ENCODE measurements around the gene PLXNA2.
A peak's percentile ranks its signal among the peaks of the same experiment; 100 is the strongest.

Gene PLXNA2

DNA sequence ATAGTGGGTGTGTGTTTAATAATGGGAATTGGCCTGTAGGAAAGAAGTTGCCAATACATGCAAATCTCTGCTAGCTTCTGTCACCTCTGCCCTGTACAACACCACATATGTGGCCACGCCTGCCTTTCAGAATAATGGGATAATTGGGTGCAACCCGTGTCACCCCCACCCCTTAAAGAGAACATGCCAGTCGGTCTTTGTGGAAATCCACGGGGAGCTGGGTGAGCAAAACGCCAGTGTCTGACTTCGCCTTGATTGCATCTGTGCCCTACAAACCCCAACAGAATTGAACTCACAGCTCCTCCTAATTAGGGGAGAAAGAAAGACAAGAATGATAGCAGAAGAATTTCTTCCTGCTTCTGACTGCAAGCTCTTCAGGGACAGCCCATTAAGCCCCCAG, 6.4 kb upstream of the PLXNA2 start:
- no peak overlapping the region for H2AFZ ChIP-seq (ENCODE audit: low read length)
- H3K79me1 ChIP-seq (ENCODE audit: low read depth, low read length), result peaks cover 2% of the 10 kb centered on the region
- WGBS, 2 donors (ENCODE audit: extremely low coverage in 2 of 2, insufficient read length in 2 of 2, insufficient replicate concordance in 1 of 2), result no CpG with 5 or more reads among the region's 6 CpGs
- H4K91ac ChIP-seq (ENCODE audit: low read depth, low read length, poor library complexity), result no peak overlapping the region
- no peak overlapping the region for H3K14ac ChIP-seq (ENCODE audit: low read length)
- peaks cover 0 to 46% (median 0%) of the 10 kb centered on the region in 3 experiments for H3K27me3 ChIP-seq (ENCODE audit: control insufficient read depth in 3 of 3, insufficient read depth in 3 of 3, low read depth in 1 of 3, low read length in 3 of 3)
- H3K9ac ChIP-seq (ENCODE audit: low read depth, low read length, poor library complexity), result no peak overlapping the region
- no peak for DNase-seq (ENCODE audit: low spot score)
- H3K18ac ChIP-seq (ENCODE audit: low read length), result no peak overlapping the region
- no peak overlapping the region for H2AK5ac ChIP-seq (ENCODE audit: low read depth, low read length)
- no peak overlapping the region for H3K4me3 ChIP-seq (ENCODE audit: low read length in 2 of 2)
- no peaks in the 10 kb centered on the region for H3K9me3 ChIP-seq (replicated peaks in 1 of 2; ENCODE audit: control insufficient read depth in 2 of 2, insufficient read depth in 1 of 2, low read depth in 1 of 2, low read length in 2 of 2)
- H2BK15ac ChIP-seq (ENCODE audit: low read length), result no peak overlapping the region
- no peak overlapping the region for H2BK120ac ChIP-seq (ENCODE audit: low read depth, low read length)
- H3K23ac ChIP-seq (ENCODE audit: low read depth, low read length, poor library complexity), result no peak overlapping the region
- no peak overlapping the region for H2BK5ac ChIP-seq (ENCODE audit: low read length)
- H3K27ac ChIP-seq (replicated peaks; ENCODE audit: low read length), result no peak overlapping the region
- peaks cover 10 to 19% of the 10 kb centered on the region in 2 donors for H3K4me1 ChIP-seq (ENCODE audit: control insufficient read depth in 2 of 2, insufficient read depth in 1 of 2, low read depth in 1 of 2, low read length in 2 of 2)
- H2BK12ac ChIP-seq (ENCODE audit: low read length), result no peak overlapping the region
- H4K8ac ChIP-seq (ENCODE audit: low read depth, low read length), result no peak overlapping the region
- no peak overlapping the region for H3K4me2 ChIP-seq (ENCODE audit: insufficient read depth, low read length, poor library complexity, severe bottlenecking)
- no peaks in the 10 kb centered on the region for H3K36me3 ChIP-seq (replicated peaks in 1 of 2; ENCODE audit: control insufficient read depth in 2 of 2, insufficient read depth in 2 of 2, low read length in 2 of 2)
- H3K4ac ChIP-seq (ENCODE audit: low read length), result no peak overlapping the region

- Histone ChIP-seq H2BK120ac (ENCODE audit: low read depth, low read length) (no peak overlapping the region), H3K18ac (ENCODE audit: low read length) (no peak overlapping the region), H4K8ac (ENCODE audit: low read depth, low read length) (no peak overlapping the region), H3K36me3 (replicated peaks in 1 of 2; ENCODE audit: control insufficient read depth in 2 of 2, insufficient read depth in 2 of 2, low read length in 2 of 2) (no peaks in the 10 kb centered on the region), H3K4me3 (ENCODE audit: low read length in 2 of 2) (no peak overlapping the region), H3K9me3 (replicated peaks in 1 of 2; ENCODE audit: control insufficient read depth in 2 of 2, insufficient read depth in 1 of 2, low read depth in 1 of 2, low read length in 2 of 2) (no peaks in the 10 kb centered on the region), H2BK12ac (ENCODE audit: low read length) (no peak overlapping the region), H3K79me1 (ENCODE audit: low read depth, low read length) (peaks cover 2% of the 10 kb centered on the region), H4K91ac (ENCODE audit: low read depth, low read length, poor library complexity) (no peak overlapping the region), H3K27ac (replicated peaks; ENCODE audit: low read length) (no peak overlapping the region), H3K27me3 (ENCODE audit: control insufficient read depth in 3 of 3, insufficient read depth in 3 of 3, low read depth in 1 of 3, low read length in 3 of 3) (peaks cover 0 to 45% (median 0%) of the 10 kb centered on the region in 3 experiments), H3K4me2 (ENCODE audit: insufficient read depth, low read length, poor library complexity, severe bottlenecking) (no peak overlapping the region), H2AK5ac (ENCODE audit: low read depth, low read length) (no peak overlapping the region), H3K9ac (ENCODE audit: low read depth, low read length, poor library complexity) (no peak overlapping the region), H2BK15ac (ENCODE audit: low read length) (no peak overlapping the region), H3K14ac (ENCODE audit: low read length) (no peak overlapping the region), H2AFZ (ENCODE audit: low read length) (no peak overlapping the region), H3K4me1 (ENCODE audit: control insufficient read depth in 2 of 2, insufficient read depth in 1 of 2, low read depth in 1 of 2, low read length in 2 of 2) (peaks cover 13 to 22% of the 10 kb centered on the region in 2 donors), H3K23ac (ENCODE audit: low read depth, low read length, poor library complexity) (no peak overlapping the region), H3K4ac (ENCODE audit: low read length) (no peak overlapping the region), H2BK5ac (ENCODE audit: low read length) (no peak overlapping the region)
- no peak for DNase-seq (ENCODE audit: low spot score)
- WGBS, 2 donors (ENCODE audit: extremely low coverage in 2 of 2, insufficient read length in 2 of 2, insufficient replicate concordance in 1 of 2), result no CpG with 5 or more reads among the region's 5 CpGs
Observed at GRCh38 chr1:208248991-208249696, 5.0 kb upstream of the PLXNA2 start.

DNA sequence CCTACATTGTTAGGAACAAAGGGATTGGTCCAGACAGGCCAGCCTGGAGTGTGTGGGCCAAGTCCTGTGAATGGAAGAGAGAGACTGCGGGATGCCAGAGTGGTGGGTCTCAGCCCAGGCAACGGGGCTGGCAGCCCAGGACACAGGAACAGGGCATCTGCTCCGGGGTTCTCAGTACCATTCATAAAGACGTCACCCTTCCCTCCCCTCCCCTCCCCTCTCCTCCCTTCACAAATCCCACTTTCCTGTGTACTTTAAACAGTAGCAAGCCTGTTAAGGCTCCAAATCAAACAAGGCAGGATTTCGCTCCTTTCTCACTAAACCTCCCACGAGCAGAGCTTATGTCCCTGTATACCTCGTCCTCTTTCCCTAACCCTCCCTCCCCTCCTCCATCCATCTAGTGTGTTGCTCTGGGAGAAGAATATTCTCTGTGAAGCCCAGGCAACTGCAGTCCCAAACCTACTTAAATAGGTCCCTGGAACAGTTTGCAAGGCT, 4.2 kb upstream of the PLXNA2 start:
- H4K91ac ChIP-seq (ENCODE audit: low read depth, low read length, poor library complexity), result no peak overlapping the region
- no peak for DNase-seq (ENCODE audit: low spot score)
- H3K4me3 ChIP-seq (ENCODE audit: low read length in 2 of 2), result no peak overlapping the region
- no CpG with 5 or more reads among the region's 7 CpGs for WGBS, 2 donors (ENCODE audit: extremely low coverage in 2 of 2, insufficient read length in 2 of 2, insufficient replicate concordance in 1 of 2)
- no peak overlapping the region for H2BK5ac ChIP-seq (ENCODE audit: low read length)
- H2AK5ac ChIP-seq (ENCODE audit: low read depth, low read length), result no peak overlapping the region
- no peak overlapping the region for H4K8ac ChIP-seq (ENCODE audit: low read depth, low read length)
- H2AFZ ChIP-seq (ENCODE audit: low read length), result no peak overlapping the region
- no peak overlapping the region for H3K9ac ChIP-seq (ENCODE audit: low read depth, low read length, poor library complexity)
- H2BK120ac ChIP-seq (ENCODE audit: low read depth, low read length), result no peak overlapping the region
- no peaks in the 10 kb centered on the region for H3K36me3 ChIP-seq (replicated peaks in 1 of 2; ENCODE audit: control insufficient read depth in 2 of 2, insufficient read depth in 2 of 2, low read length in 2 of 2)
- H3K4ac ChIP-seq (ENCODE audit: low read length), result no peak overlapping the region
- H2BK12ac ChIP-seq (ENCODE audit: low read length), result no peak overlapping the region
- H3K4me1 ChIP-seq (ENCODE audit: control insufficient read depth in 2 of 2, insufficient read depth in 1 of 2, low read depth in 1 of 2, low read length in 2 of 2), result peaks cover 13 to 22% of the 10 kb centered on the region in 2 donors
- H3K23ac ChIP-seq (ENCODE audit: low read depth, low read length, poor library complexity), result no peak overlapping the region
- peaks cover 0 to 42% (median 0%) of the 10 kb centered on the region in 3 experiments for H3K27me3 ChIP-seq (ENCODE audit: control insufficient read depth in 3 of 3, insufficient read depth in 3 of 3, low read depth in 1 of 3, low read length in 3 of 3)
- H3K79me1 ChIP-seq (ENCODE audit: low read depth, low read length), result peaks cover 2% of the 10 kb centered on the region
- H3K18ac ChIP-seq (ENCODE audit: low read length), result peak overlapping the region; percentile 1
- no peaks in the 10 kb centered on the region for H3K9me3 ChIP-seq (replicated peaks in 1 of 2; ENCODE audit: control insufficient read depth in 2 of 2, insufficient read depth in 1 of 2, low read depth in 1 of 2, low read length in 2 of 2)
- no peak overlapping the region for H2BK15ac ChIP-seq (ENCODE audit: low read length)
- H3K27ac ChIP-seq (replicated peaks; ENCODE audit: low read length), result no peak overlapping the region
- no peak overlapping the region for H3K14ac ChIP-seq (ENCODE audit: low read length)
- H3K4me2 ChIP-seq (ENCODE audit: insufficient read depth, low read length, poor library complexity, severe bottlenecking), result no peak overlapping the region

DNA sequence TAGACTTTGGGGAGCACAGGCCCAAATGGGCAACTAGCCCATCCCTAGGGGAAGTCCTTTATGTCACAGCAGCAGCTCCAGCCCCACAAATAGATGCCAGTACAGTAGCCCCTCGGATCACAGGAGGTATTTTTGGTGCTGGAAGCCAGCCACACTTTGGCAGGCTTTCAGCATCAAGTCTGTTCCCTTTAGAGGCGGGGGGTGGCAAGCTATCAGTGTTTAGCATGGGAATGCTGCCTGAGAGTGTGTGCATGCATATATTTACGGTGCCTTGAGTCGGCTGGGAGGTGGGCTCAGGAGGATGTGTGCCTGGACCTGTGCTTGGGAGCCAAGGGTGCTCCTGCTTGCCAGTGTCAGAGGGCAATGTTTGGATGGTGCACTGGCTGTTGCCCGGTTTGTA, 3.5 kb upstream of the PLXNA2 start:
- Histone ChIP-seq H3K9me3 (replicated peaks in 1 of 2; ENCODE audit: control insufficient read depth in 2 of 2, insufficient read depth in 1 of 2, low read depth in 1 of 2, low read length in 2 of 2) (no peaks in the 10 kb centered on the region), H3K18ac (ENCODE audit: low read length) (no peak overlapping the region), H3K23ac (ENCODE audit: low read depth, low read length, poor library complexity) (no peak overlapping the region), H3K27ac (replicated peaks; ENCODE audit: low read length) (no peak overlapping the region), H3K27me3 (ENCODE audit: control insufficient read depth in 3 of 3, insufficient read depth in 3 of 3, low read depth in 1 of 3, low read length in 3 of 3) (peaks cover 0 to 38% (median 0%) of the 10 kb centered on the region in 3 experiments), H2BK120ac (ENCODE audit: low read depth, low read length) (no peak overlapping the region), H2BK12ac (ENCODE audit: low read length) (no peak overlapping the region), H3K4me2 (ENCODE audit: insufficient read depth, low read length, poor library complexity, severe bottlenecking) (no peak overlapping the region), H2BK15ac (ENCODE audit: low read length) (peak overlapping the region; percentile 11), H3K14ac (ENCODE audit: low read length) (no peak overlapping the region), H2AK5ac (ENCODE audit: low read depth, low read length) (no peak overlapping the region), H3K9ac (ENCODE audit: low read depth, low read length, poor library complexity) (peak overlapping the region; percentile 22), H4K91ac (ENCODE audit: low read depth, low read length, poor library complexity) (no peak overlapping the region), H3K4me1 (ENCODE audit: control insufficient read depth in 2 of 2, insufficient read depth in 1 of 2, low read depth in 1 of 2, low read length in 2 of 2) (peaks cover 13 to 18% of the 10 kb centered on the region in 2 donors), H3K4ac (ENCODE audit: low read length) (no peak overlapping the region), H3K79me1 (ENCODE audit: low read depth, low read length) (peaks cover 2% of the 10 kb centered on the region), H2BK5ac (ENCODE audit: low read length) (no peak overlapping the region), H3K4me3 (ENCODE audit: low read length in 2 of 2) (no peak overlapping the region), H2AFZ (ENCODE audit: low read length) (no peak overlapping the region), H3K36me3 (replicated peaks in 1 of 2; ENCODE audit: control insufficient read depth in 2 of 2, insufficient read depth in 2 of 2, low read length in 2 of 2) (no peaks in the 10 kb centered on the region), H4K8ac (ENCODE audit: low read depth, low read length) (no peak overlapping the region)
- WGBS, 2 donors (ENCODE audit: extremely low coverage in 2 of 2, insufficient read length in 2 of 2, insufficient replicate concordance in 1 of 2), result no CpG with 5 or more reads among the region's 5 CpGs
- DNase-seq (ENCODE audit: low spot score), result no peak

Data from neuronal stem cell (in vitro differentiated cells).